Placental epithelial cell (primary cell): ENCODE measurements around the gene APOB. TPM values are rescaled to one million over a fixed set of nuclear protein-coding genes. Genes with fewer than 3 reads are reported as not detected.

Experiments
- total RNA-seq: library from RNA; depleted of rRNA; stranded (reverse); fragments of >200 nt; gene quantifications from 2 replicates; pipeline ENCODE4 v1.2.3, GENCODE V29; 2012

Gene APOB
- 0.22 and 0.39 TPM in 2 replicates for total RNA-seq

GRCh38 chr2:21043744-21044532, at the start of gene APOB:
APOB (minus strand) TSS chr2:21044073; CDS start chr2:21043945, 128 bp downstream.

Other genes starting within 250 kb of the APOB start
- gene LDAH, start 221.0 kb downstream of the APOB start, total RNA-seq, result 14.9 and 19.2 TPM in 2 replicates
- not detected in 2 replicates for gene TDRD15, start 79.9 kb upstream of the APOB start, total RNA-seq